HepG2 (cell line): ENCODE data around the gene NRL. TPM values are rescaled to one million over a fixed set of nuclear protein-coding genes. Genes with fewer than 3 reads are reported as not detected.

ENCODE experiments used
- BORCS8-MEF2B ChIP-seq: sonication (generic); formaldehyde crosslinking; IDR thresholded peaks from 2 replicates; pipeline ENCODE4 v1.8.0; 2022; ENCODE audit warnings: mild to moderate bottlenecking, missing genetic modification reagents
- DMAP1 ChIP-seq: IDR thresholded peaks from 2 replicates; pipeline ENCODE4 v1.6.1; 2016
- HOXA5 ChIP-seq: sonication (generic); formaldehyde crosslinking; IDR thresholded peaks from 2 replicates; pipeline ENCODE4 v1.4.0; 2020; ENCODE audit warnings: missing genetic modification reagents
- KLF12 ChIP-seq: sonication (generic); formaldehyde crosslinking; IDR thresholded peaks from 2 replicates; pipeline ENCODE4 v1.4.0; 2020; ENCODE audit warnings: missing genetic modification reagents, borderline replicate concordance
- PAF1 ChIP-seq: IDR thresholded peaks from 2 replicates; pipeline ENCODE4 v1.6.1; 2016; ENCODE audit warnings: missing genetic modification reagents, missing compliant biosample characterization
- PAWR ChIP-seq: sonication (generic); formaldehyde crosslinking; IDR thresholded peaks from 2 replicates; pipeline ENCODE4 v1.4.0; 2020; ENCODE audit warnings: missing genetic modification reagents, mild to moderate bottlenecking, borderline replicate concordance
- PTBP1 ChIP-seq: fragments of 200-400 bp; formaldehyde crosslinking; IDR thresholded peaks from 2 replicates; pipeline ENCODE4 v1.6.1; 2018; ENCODE audit warnings: low read length, low read depth; ENCODE audit not compliant: poor library complexity, severe bottlenecking
- RARA ChIP-seq: IDR thresholded peaks from 2 replicates; pipeline ENCODE4 v1.6.1; 2016; ENCODE audit warnings: missing genetic modification reagents, missing compliant biosample characterization
- RORA ChIP-seq: sonication (generic); formaldehyde crosslinking; IDR thresholded peaks from 2 replicates; pipeline ENCODE4 v1.5.0; 2020; ENCODE audit warnings: mild to moderate bottlenecking, missing genetic modification reagents, moderate library complexity
- SNAPC2 ChIP-seq: sonication (generic); formaldehyde crosslinking; IDR thresholded peaks from 2 replicates; pipeline ENCODE4 v1.8.1; 2022; ENCODE audit warnings: mild to moderate bottlenecking, missing genetic modification reagents
- ZFAT ChIP-seq: sonication (generic); formaldehyde crosslinking; conservative IDR thresholded peaks from 2 replicates; pipeline ENCODE4 v1.8.1; 2023; ENCODE audit warnings: missing genetic modification reagents, inconsistent platforms
- ZNF564 ChIP-seq: sonication (generic); formaldehyde crosslinking; IDR thresholded peaks from 2 replicates; pipeline ENCODE4 v1.8.1; 2023; ENCODE audit warnings: mild to moderate bottlenecking, missing genetic modification reagents
- polyA plus RNA-seq, 8 experiments: library from polyadenylated mRNA; depleted of rRNA in 3 of 8; stranded (reverse) in 7 of 8; unstranded in 1 of 8; fragments of >200 nt; fragmentation: Illumina TruSeq in 4 of 8; extraction: Trizol in 4 of 8; gene quantifications; 2 replicates each; pipeline versions ENCODE4 v1.2.1 to v1.2.3, GENCODE V29; 2011 to 2016; ENCODE audit warnings: low read depth in 4 of 8, missing spikeins in 1 of 8, mixed read lengths in 1 of 8; ENCODE audit not compliant: insufficient read depth in 1 of 8
- total RNA-seq, 5 experiments: library from RNA; depleted of rRNA; stranded (reverse); fragments of >200 nt; fragmentation: Illumina TruSeq; extraction: Trizol; gene quantifications; 2 replicates each; pipeline ENCODE4 v1.2.3, GENCODE V29; 2016; ENCODE audit warnings: low read depth in 1 of 5
- TF ChIP-seq, protein P1 (sequence below): sonication (generic); formaldehyde crosslinking; IDR thresholded peaks from 2 replicates; pipeline ENCODE4 v1.8.0; 2022; ENCODE audit warnings: missing genetic modification reagents, mild to moderate bottlenecking, moderate library complexity, borderline replicate concordance
- TF ChIP-seq, protein P2 (sequence below): sonication (generic); formaldehyde crosslinking; conservative IDR thresholded peaks from 2 replicates; pipeline ENCODE4 v1.5.0; 2020; ENCODE audit warnings: missing genetic modification reagents
- TF ChIP-seq, protein P3 (sequence below): sonication (generic); formaldehyde crosslinking; IDR thresholded peaks from 2 replicates; pipeline ENCODE4 v1.8.0; 2022; ENCODE audit warnings: mild to moderate bottlenecking, missing genetic modification reagents; ENCODE audit not compliant: insufficient replicate concordance
- TF ChIP-seq, protein P4 (sequence below): sonication (generic); formaldehyde crosslinking; IDR thresholded peaks from 2 replicates; pipeline ENCODE4 v1.4.0; 2020; ENCODE audit warnings: mild to moderate bottlenecking, low read depth, missing genetic modification reagents
- TF ChIP-seq, protein P5 (sequence below), 2 experiments: IDR thresholded peaks; 2 replicates each; pipeline ENCODE4 v1.6.1; 2011 to 2012; ENCODE audit warnings: low read length in 2 of 2, borderline replicate concordance in 1 of 2, low read depth in 1 of 2, mild to moderate bottlenecking in 1 of 2, moderate library complexity in 1 of 2

Gene NRL
- total and polyA plus RNA-seq, 2 of the 13 experiments (the other 11 are each of a cell fraction or from before 2014, with no cell fraction given): 2.5 to 4.7 TPM

DNA sequence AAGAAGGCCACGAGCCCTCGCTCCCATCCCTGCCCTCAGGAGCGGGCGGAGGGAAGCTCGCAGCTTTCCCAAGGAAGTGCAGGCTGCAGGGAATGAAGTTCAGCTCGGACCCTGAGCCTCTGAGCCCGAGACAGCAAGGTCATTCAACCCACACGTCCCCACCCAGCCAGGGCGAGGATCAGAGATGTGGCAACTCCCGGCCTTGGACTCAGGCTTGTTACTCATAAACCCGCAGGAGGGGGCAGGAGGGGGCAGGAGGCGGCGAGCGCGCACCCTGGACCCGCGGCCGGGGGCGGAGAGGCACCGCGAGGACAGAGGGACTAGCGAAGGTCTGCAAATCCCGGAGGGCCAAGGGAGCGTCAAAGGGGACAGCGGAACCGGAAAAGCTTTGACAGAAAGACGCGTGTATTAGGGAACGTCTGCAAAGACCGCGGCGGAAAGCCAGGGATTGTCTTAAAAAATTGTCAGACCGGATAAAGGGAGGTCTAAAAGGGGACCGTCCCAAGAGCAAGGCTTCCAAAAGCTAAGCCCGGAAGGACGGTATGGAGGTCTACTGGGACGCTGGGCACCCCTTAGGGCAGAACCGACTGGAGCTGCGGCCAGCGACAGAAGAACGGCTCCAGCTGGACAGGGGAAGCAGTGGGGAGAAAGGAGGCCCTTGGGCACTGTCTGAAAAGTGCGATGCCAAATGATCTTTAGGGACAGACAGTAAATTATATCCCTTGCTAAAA lies 783 bp downstream of the NRL start (continued):
- TF ChIP-seq, protein P1, sequence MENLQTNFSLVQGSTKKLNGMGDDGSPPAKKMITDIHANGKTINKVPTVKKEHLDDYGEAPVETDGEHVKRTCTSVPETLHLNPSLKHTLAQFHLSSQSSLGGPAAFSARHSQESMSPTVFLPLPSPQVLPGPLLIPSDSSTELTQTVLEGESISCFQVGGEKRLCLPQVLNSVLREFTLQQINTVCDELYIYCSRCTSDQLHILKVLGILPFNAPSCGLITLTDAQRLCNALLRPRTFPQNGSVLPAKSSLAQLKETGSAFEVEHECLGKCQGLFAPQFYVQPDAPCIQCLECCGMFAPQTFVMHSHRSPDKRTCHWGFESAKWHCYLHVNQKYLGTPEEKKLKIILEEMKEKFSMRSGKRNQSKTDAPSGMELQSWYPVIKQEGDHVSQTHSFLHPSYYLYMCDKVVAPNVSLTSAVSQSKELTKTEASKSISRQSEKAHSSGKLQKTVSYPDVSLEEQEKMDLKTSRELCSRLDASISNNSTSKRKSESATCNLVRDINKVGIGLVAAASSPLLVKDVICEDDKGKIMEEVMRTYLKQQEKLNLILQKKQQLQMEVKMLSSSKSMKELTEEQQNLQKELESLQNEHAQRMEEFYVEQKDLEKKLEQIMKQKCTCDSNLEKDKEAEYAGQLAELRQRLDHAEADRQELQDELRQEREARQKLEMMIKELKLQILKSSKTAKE (CRISPR knock-in tag): no peak
- peak; percentile 99 for TF ChIP-seq SNAPC2 (CRISPR knock-in tag)
- TF ChIP-seq DMAP1 (CRISPR knock-in tag): peak; percentile 99
- peak; percentile 98 for TF ChIP-seq HOXA5 (CRISPR knock-in tag)
- TF ChIP-seq, protein P2, sequence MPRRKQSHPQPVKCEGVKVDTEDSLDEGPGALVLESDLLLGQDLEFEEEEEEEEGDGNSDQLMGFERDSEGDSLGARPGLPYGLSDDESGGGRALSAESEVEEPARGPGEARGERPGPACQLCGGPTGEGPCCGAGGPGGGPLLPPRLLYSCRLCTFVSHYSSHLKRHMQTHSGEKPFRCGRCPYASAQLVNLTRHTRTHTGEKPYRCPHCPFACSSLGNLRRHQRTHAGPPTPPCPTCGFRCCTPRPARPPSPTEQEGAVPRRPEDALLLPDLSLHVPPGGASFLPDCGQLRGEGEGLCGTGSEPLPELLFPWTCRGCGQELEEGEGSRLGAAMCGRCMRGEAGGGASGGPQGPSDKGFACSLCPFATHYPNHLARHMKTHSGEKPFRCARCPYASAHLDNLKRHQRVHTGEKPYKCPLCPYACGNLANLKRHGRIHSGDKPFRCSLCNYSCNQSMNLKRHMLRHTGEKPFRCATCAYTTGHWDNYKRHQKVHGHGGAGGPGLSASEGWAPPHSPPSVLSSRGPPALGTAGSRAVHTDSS (CRISPR knock-in tag): 0 out of 2 replicates have a peak, but pooled peaks have one; percentile 18
- no peak; the same call in none of the 2 replicates for TF ChIP-seq PAF1
- TF ChIP-seq BORCS8-MEF2B: peak; percentile 99
- TF ChIP-seq, protein P3, sequence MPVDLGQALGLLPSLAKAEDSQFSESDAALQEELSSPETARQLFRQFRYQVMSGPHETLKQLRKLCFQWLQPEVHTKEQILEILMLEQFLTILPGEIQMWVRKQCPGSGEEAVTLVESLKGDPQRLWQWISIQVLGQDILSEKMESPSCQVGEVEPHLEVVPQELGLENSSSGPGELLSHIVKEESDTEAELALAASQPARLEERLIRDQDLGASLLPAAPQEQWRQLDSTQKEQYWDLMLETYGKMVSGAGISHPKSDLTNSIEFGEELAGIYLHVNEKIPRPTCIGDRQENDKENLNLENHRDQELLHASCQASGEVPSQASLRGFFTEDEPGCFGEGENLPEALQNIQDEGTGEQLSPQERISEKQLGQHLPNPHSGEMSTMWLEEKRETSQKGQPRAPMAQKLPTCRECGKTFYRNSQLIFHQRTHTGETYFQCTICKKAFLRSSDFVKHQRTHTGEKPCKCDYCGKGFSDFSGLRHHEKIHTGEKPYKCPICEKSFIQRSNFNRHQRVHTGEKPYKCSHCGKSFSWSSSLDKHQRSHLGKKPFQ (CRISPR knock-in tag): peak; percentile 92
- no peak for TF ChIP-seq RORA (CRISPR knock-in tag)
- TF ChIP-seq, protein P4, sequence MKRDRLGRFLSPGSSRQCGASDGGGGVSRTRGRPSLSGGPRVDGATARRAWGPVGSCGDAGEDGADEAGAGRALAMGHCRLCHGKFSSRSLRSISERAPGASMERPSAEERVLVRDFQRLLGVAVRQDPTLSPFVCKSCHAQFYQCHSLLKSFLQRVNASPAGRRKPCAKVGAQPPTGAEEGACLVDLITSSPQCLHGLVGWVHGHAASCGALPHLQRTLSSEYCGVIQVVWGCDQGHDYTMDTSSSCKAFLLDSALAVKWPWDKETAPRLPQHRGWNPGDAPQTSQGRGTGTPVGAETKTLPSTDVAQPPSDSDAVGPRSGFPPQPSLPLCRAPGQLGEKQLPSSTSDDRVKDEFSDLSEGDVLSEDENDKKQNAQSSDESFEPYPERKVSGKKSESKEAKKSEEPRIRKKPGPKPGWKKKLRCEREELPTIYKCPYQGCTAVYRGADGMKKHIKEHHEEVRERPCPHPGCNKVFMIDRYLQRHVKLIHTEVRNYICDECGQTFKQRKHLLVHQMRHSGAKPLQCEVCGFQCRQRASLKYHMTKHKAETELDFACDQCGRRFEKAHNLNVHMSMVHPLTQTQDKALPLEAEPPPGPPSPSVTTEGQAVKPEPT (CRISPR knock-in tag): peak; percentile 90
- TF ChIP-seq PAWR (CRISPR knock-in tag): peak; percentile 67; the same call in 1 of the 2 replicates
- TF ChIP-seq, protein P5, sequence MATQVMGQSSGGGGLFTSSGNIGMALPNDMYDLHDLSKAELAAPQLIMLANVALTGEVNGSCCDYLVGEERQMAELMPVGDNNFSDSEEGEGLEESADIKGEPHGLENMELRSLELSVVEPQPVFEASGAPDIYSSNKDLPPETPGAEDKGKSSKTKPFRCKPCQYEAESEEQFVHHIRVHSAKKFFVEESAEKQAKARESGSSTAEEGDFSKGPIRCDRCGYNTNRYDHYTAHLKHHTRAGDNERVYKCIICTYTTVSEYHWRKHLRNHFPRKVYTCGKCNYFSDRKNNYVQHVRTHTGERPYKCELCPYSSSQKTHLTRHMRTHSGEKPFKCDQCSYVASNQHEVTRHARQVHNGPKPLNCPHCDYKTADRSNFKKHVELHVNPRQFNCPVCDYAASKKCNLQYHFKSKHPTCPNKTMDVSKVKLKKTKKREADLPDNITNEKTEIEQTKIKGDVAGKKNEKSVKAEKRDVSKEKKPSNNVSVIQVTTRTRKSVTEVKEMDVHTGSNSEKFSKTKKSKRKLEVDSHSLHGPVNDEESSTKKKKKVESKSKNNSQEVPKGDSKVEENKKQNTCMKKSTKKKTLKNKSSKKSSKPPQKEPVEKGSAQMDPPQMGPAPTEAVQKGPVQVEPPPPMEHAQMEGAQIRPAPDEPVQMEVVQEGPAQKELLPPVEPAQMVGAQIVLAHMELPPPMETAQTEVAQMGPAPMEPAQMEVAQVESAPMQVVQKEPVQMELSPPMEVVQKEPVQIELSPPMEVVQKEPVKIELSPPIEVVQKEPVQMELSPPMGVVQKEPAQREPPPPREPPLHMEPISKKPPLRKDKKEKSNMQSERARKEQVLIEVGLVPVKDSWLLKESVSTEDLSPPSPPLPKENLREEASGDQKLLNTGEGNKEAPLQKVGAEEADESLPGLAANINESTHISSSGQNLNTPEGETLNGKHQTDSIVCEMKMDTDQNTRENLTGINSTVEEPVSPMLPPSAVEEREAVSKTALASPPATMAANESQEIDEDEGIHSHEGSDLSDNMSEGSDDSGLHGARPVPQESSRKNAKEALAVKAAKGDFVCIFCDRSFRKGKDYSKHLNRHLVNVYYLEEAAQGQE (IDR thresholded peaks at IDR 0.05; ENCODE audit: borderline replicate concordance in 1 of 2, low read depth in 1 of 2, low read length in 2 of 2): peak in 1 of 2 experiments; percentile 83; a peak in 2 of 4 replicates
- TF ChIP-seq RARA (CRISPR knock-in tag): peak; percentile 99
- TF ChIP-seq PTBP1: no peak
- 0 out of 2 replicates have a peak, but pooled peaks have one; percentile 3 for TF ChIP-seq ZFAT (CRISPR knock-in tag)
- TF ChIP-seq ZNF564 (CRISPR knock-in tag): no peak
- TF ChIP-seq KLF12: peak; percentile 97
